GM19452 (cell line): ENCODE results near the gene PACSIN1.

Source experiments
- ATAC-seq: cut with Tn5 transposase; IDR thresholded peaks from one replicate; pipeline ENCODE4 v1.9.1; 2021; ENCODE audit not compliant: unreplicated experiment

PACSIN1 gene

DNA sequence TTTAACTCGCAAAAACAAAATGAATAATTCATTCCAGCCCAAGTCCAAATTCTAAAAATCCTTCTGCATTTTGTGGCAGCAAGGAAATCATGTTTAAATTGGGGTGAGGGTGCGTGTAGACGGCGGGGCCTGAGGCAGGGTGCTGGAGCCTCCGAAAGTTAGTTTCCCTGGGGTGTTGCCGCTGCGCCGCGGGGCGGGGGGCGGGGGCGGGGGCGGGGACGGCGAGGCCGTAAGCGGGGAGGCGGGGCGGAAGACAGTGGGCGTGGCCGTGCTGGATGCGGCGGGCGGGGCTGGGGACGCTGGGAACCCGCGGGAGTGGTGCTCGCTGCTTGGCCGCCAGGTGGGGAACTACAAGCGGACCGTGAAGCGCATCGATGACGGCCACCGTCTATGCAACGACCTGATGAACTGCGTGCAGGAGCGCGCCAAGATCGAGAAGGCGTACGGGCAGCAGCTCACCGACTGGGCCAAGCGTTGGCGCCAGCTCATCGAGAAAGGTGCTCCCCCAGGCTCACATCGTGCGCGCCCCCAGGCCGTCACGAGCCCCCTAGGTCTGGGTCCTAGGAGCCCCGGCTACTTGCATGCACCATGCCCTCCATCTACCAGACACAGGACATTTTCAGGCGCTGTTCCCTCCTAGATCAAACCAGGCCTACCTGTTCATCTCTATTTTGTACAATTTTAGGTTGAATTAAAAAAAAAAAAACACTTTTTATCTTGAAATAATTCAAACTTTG is 61.3 kb downstream of the PACSIN1 start:
- ATAC-seq, result peak; percentile 77

DNA sequence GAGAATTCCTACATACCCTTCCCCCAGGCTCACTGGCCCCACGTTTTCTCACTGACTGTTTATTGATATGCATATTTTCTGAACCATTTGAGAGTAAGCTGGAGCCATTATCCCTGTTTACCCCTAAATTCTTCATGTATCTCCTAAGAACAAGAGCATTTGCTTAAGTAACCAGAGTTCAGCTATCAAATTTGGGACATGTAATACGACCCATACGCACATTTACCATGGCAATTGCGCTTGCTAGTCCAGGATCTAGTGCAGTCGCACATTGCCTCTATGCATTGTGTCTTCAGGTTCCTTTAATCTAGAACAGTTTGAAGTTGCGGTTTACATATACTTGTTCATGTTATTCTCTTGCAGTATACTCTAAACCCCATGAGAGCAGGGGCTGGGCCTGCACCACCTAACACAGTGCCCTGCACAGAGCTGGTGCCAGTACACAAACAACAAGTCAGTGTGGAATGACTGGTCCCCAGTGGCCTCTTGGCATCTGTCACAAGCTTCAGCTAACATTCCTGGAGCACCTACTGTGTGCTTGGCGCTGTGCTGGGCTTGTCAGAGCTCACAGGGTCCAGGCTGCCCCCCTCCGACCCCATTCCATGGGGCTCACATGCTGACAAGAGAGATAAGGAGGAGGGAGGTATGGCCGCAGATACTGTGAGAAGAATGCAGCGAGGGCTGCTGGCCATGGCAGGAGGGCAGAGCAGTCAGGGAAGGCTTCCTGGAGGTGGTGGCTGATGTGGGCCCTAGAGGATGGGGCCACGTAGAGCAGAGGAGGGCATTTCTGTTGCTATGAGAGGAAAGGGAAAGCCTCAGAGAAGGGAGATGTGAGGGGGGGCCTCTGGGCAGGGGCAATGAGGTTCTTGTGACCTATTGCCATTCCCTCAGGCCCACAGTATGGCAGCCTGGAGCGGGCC is 62.1 kb downstream of the PACSIN1 start:
- no peak for ATAC-seq

DNA sequence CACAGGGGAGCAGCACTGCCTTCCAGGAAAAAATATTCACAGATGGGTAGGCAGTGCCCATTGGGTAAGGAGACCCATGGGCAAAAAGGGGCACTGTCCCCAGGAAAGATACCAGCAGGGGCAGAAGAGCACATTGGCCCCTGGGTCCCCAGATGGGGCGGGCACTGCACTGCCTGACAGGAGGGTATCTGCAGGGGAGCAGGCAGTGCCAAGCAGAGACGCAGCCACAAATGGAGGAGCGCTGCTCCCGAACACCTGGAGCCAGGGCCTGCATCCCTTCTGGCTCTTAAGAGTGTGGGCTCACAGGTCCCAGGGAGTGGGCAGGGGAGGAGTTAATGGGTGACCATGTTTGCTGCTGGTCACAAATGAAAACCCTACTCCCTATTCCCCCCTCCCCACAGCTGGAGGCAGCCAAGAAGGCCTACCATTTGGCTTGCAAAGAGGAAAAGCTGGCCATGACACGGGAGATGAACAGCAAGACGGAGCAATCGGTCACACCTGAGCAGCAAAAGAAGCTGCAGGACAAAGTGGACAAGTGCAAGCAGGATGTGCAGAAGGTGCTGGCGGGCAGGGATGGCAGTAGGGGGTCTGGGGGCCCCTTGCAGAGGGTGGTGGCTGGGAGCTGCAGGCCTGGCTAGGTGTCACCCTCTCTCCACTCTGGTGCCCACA is 63.3 kb downstream of the PACSIN1 start:
- no peak for ATAC-seq

DNA sequence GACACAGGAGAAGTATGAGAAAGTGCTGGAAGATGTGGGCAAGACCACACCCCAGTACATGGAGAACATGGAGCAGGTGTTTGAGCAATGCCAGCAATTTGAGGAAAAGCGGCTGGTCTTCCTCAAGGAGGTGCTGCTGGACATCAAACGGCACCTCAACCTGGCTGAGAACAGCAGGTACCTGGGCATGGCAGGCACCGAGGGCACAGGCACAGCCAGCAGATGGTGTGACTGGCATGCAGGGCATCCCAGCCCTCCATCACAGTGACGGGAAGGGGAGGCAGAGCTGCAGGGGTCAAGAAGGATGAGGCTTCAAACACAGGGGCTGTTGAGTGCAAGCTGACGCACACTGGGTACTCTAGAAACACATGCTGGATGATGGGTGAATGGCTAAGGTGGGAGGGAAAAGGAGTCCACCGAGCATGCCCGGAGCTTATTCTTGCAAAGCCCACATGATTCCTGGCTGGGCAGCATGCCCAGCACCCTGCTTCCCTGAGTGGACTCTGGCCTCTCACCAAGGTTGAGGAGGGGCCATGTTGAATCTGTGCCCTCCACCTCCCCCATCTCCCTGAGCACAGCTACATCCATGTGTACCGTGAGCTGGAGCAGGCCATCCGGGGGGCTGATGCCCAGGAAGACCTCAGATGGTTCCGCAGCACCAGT is 63.9 kb downstream of the PACSIN1 start:
- no peak for ATAC-seq

DNA sequence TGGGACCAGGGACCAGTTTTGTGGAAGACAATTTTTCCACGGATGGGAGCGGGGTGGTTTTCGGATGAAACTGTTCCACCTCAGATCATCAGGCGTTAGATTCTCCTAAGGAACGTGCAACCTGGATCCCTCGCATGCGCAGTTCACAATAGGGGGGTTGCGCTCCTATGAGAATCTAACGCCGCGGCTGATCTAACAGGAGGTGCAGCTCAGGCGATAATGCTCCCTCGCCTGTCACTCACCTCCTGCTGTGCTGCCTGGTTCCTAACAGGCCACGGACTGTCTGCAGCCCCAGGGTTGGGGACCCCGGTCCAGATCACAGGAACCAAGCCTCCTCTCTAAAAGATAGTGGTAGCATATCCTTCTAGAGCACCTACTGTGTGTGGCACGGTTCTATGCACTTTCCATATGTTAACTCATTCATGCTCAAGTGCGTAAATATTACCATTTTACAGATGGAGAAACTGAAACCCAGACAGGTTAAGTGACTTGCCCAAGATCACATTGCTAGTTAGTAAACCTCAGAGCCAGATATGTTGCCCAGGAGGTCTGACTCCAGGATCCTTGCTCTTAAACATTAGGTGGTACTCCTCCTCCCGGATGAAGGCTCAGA is 65.0 kb downstream of the PACSIN1 start:
- ATAC-seq, result no peak

DNA sequence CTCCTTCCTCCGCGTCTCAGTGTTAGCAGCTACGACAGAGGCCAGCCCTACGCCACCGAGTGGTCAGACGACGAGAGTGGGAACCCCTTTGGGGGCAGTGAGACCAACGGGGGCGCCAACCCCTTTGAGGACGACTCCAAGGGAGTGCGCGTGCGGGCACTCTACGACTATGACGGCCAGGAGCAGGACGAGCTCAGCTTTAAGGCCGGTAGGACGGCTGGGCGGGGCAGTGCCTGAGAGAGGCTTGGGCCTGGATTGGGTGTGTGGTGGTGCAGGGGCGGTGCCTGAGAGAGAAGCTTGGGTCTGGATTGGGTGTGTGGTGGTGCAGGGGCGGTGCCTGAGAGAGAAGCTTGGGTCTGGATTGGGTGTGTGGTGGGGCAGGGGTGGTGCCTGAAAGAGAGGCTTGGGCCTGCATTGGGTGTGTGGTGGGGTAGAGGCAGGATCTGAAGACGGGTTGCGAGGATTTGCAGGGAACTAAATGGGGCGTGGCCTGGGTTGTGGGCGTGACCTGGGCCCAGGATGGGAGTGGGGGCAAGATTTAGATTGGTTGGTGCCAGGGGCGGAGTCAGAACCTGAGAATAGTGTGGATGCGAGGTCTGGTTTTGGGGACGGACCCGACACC is 65.8 kb downstream of the PACSIN1 start:
- ATAC-seq, result no peak

DNA sequence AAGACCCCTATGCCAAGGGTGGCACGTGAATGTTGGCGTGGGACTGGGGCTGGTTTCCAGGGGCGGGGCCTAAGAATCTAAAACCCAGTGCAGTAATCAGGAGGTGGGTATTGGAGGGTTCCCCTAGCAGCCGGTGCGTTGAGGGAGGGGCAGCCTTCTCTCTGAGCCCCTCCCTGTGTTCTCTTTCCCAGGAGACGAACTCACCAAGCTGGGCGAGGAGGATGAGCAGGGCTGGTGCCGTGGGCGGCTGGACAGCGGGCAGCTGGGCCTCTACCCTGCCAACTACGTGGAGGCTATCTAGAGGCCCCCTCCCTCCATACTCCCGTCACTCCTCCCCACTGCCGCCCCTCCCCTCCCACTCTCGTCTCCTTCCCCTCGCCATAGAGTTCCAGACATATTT is 66.4 kb downstream of the PACSIN1 start:
- no peak for ATAC-seq

DNA sequence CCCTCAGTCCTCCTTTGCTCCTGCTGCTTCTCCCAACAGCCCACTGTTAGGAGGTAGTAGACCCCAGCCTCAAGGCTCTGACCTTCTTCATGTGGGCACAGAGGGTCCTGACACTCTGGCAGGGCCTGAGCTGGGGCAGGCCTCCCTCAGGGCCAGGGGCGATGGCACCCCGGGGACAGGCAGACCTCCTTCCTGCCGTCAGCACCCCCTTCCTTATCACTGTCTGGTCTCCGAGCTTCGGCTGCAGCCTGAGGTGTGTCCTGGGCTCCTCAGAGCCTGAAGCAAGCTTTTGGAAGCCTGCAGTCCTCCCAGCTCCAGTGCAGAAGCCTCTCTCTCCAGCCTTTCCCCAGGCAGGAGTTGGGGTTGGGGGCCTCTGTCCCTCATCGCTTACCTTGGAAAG is 68.3 kb downstream of the PACSIN1 start:
- no peak for ATAC-seq

DNA sequence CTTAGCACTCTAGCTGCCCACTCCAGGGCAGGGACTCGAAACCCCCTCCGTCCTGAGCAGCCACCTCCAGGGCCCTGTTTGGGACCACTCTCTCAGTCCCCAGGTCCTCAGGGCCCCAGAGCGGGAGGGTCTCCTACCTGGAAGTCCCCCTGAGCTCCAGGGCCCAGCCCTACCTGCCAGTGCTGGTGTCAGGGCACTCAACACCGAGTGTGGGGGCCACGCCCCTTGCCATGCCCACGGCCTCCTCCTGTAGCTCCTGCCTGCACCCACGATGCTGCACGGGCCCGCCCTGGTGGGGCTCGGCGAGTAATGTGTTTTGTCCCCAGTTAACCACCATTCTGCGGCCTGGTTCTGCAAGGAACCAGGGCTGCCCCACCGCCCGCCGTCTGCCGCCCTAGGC is 68.8 kb downstream of the PACSIN1 start:
- no peak for ATAC-seq

DNA sequence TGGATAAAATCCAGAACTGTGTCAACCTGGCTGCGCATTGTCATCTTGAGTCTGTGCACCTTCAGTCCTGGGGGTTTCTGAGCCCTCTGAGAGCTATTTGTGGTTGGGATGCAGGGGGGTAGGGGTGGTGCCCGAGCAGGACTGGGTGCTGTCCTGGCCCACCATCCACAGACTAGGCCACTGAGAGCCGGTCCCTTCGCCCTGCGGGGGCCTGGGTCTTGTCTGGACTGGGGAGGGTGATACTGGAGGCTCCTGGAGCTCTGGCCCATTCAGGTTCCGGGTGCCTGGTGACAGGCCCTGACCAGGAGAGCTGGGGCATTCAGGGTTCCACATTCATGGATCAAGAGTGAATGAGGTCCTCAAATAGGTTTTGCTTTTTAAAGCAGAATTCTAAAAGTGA is 69.3 kb downstream of the PACSIN1 start:
- ATAC-seq, result no peak

DNA sequence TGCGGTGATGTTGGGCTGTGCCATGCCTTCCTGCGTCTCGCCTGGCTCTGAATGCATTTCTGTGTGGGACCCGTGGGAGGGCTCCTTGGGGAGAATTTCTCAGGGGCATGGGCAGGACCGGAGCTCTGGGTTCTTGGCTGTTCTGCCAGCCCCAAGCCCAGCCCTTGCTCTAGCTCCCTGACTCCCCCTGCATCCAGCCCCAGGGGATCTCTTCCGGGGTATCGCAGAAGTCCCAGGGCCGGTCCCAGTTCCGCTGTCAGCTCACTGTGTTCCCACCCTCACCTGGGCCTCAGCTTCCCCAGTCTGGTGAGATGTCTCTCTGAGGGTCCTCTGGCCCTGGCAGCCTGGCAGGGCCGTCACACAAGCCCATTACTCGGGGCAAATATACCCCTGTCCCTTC is 69.8 kb downstream of the PACSIN1 start:
- ATAC-seq, result no peak

DNA sequence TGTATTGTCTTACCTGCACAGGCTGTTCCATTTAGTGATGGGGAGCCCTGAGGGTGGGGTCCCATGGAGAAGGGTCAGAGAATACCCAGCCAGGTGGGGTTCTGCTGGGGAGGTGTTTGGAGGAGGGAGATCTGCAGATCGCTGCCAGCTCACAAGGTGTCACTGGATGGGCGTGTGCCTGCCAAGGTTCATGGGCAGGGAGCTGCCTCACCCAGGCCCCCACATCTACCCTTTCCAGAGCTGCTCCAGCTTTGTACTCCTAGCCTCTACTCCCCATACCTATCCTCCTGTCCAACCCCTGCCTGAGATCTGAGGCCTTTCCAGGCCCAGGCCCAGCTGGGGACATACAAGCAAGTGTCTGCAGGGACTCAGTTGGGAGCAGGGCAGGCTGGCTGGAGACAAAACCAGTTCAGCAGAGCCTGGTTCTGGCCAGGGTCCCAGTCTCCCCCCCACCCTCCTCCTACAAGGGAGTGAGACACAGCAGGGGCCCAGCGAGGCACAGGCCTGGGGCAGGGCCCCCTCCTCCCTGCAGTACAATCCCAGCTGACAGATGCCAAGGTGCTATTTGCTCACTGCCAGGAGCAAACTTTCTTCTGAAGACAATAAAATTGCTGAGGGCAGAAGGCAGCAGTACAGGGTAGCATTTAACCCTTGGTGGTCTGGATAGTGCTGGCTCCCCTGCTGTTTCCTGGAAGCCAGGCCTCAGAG is 70.5 kb downstream of the PACSIN1 start:
- ATAC-seq, result no peak

DNA sequence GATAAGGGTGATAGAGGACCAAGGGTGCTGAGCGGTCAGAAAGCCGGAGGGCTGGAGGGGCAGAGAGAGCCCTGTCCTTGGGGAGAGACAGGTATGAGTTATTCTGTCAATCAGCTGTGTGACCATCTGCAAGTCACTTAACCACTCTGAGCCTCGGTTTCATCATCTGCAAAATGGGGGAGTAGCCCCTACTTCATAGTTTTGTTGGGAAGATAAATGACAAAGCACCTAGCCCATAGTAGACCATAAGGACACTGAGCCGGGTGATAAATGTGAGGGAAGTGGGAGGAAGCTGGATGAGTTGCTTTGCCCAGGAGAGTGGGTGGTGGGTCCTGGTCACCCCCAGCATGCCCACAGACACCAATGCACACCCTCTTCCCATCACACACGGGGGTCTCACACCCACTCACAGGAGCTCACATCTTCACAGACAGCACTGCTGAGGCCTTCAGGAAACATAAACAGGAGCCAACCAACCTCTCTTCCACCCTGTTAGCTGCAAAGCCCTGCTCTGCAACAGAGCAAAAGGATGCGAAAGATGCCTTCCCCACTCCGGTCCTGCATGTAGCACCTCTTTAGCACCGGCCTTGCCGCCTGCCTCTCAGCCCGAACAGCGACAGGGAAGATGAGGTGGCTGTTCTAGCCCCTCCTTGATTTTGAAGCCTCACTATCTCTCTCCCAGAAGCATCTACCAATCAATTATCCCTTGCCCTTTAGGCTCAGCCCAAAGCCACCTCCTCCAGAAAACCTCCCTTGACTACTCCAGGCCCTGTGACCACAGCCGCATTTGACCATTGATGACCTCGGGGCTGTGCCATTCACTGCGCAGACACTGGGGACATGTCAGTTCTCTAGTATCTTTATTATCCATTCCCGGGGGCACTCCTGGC is 71.3 kb downstream of the PACSIN1 start:
- no peak for ATAC-seq

DNA sequence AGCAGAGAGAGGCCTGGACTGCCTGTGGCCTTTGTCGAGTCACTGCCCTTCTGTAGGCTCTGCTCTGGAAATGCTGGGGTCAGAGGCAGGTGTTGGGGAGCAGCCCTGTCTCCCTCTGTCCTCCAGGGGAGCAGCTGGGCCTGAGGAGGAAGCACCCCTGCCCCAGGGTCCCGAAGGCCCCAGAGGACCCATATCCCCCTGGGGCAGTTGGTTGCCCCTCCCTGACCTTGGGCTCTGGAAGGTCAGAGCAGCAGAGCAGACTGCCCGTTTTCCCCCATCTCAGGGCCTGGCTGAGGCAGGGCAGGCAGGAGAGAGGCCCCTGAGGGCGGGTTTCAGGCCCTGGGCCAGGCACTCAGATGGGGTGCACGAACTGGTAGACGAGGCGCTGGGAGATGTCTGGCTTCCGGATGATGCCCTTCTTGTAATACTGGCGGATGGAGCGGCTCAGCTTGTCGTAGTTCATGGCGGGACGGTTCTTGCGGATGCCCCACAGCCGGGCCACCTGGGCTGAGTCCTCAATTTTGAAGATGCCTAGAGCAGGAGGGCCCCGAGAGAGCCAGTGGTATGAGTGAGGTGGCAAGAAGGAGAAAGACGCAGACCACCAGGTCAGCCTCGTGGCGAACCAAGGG is 72.2 kb downstream of the PACSIN1 start:
- ATAC-seq, result no peak

DNA sequence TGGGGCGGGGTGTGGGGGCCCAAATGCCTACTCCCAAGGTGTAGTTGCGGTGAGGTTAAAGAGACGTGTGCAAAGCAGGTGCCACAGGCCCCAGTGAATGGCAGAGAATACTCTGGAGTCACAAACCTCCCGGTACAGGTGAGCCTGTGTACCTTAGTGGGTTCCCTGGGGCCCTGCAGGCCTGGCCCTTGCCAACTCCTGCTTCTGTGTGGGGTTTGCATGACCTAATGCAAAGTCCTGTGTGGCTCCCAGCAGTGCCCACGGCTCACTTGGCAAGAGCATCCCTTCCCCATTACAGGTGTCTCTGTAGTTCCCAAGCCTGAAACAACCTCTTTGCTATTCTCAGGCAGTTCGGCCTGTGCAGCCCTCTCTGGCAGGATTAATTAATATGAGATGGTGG is 72.7 kb downstream of the PACSIN1 start:
- ATAC-seq, result no peak

DNA sequence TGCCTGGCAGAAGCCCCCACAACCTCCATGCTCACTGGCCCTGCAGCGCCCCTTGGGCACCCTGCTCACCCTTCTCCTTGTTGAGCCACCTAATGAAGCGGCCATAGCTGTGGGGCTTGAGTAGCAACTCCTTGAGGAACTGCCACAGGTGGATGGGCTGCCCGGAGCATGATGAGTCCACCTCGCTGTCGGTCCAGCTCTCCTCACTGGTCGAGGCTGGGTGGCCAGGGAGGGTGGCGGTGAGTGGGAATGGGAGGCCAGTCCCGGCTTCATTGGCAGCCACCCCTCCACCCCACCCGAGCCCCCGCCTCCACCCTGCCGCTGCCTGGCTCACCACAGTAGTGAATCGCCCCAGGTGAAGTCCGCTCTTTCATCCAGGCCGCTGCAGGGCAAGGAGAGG is 73.3 kb downstream of the PACSIN1 start:
- no peak for ATAC-seq

DNA sequence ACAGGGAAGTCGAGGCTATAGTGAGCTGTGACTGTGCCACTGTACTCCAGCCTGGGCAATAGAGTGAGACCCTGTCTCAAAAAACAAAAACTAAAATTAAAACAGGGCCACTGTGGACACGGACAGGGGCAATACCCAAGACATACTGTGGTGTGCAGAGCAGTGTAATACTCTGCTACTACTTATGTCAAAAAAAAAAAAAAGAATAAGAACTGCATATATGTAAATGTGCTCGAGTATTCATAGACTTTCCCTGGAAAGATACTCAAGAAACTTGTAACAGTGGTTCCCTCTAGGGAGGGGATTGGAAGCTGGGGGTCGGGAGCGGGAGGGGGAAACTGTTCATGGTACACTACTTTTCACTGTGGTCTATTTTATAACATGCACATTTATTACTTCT is 74.3 kb downstream of the PACSIN1 start:
- ATAC-seq, result no peak

DNA sequence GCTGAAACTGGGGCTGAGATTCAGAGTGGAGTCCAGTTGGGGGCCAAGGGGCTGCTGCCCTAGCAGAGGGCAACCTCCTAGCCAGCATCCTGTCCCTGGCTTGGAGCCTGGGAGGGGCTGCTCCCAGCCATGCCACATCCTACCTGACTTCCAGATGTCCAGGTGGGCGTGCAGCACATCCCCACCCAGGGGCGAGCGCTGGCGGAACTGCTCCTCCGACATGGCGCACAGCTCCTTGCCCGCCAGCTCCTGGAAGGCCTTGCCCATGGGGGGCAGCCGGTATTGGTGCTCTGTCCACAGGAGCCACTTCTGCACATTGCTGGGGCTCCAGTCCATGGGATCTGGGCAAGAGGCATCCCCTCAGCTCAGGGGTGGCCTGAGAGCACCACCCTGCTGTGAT is 75.0 kb downstream of the PACSIN1 start:
- ATAC-seq, result no peak
